Measurements from ENCODE around the gene ANKMY1. TPM values are rescaled to one million over a fixed set of nuclear protein-coding genes. Genes with fewer than 3 reads are reported as not detected.

Gene ANKMY1
- polyA plus RNA-seq, 1 experiment: 2.9 TPM

DNA sequence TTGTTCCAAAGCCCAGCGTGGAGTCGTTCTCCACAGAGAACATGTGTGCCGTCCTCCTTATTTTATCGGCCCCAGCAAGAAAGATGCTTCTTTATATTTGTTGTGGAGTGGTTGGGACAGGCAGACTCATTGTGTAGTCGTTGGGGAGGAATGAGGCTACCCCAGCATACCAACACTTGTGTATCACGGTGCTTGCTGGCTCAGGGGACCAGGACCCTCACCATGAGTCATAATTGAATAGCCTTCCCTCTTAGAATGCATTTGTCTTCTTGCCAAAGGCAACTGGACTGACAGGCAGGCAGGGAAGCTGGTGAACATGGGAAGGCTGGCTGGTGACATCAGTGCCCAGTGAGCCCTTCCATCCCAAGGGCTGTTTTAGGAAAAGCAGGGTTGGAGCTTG is 33.4 kb upstream of the ANKMY1 start:
- ChIA-PET POLR2A (no interaction called here), CTCF (no interaction called here)

DNA sequence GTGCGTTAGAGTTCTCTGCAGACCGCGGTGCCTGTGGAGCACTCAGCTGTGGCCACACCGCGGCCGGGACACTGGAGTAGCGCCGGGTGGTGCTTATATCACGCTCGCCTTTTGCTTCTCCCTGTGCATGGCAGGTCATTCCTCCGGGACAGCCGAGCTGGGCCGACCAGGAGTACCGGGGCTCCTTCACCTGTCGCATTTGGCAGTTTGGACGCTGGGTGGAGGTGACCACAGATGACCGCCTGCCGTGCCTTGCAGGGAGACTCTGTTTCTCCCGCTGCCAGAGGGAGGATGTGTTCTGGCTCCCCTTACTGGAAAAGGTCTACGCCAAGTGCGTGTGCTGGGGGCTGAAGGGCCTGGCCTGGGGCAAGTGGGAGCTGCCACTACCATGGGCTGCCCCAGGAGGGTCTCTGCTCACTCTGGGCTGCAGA is 32.9 kb upstream of the ANKMY1 start:
- Histone ChIP-seq H3K9me3 (ENCODE audit: control insufficient read depth, insufficient read depth, low read length) (no peaks in the 10 kb centered on the region; the same call in 1 of the 2 replicates), H3K4me3 (ENCODE audit: low read depth, low read length) (no peak overlapping the region), H3K27ac (ENCODE audit: low read depth, low read length) (no peak overlapping the region), H3K27me3 (ENCODE audit: control insufficient read depth, insufficient read depth, low read length) (no peaks in the 10 kb centered on the region)
- DNase-seq (ENCODE audit: low read depth, low spot score): no peak
- ChIA-PET CTCF (no interaction called here), POLR2A (no interaction called here)
- TF ChIP-seq, protein P1, sequence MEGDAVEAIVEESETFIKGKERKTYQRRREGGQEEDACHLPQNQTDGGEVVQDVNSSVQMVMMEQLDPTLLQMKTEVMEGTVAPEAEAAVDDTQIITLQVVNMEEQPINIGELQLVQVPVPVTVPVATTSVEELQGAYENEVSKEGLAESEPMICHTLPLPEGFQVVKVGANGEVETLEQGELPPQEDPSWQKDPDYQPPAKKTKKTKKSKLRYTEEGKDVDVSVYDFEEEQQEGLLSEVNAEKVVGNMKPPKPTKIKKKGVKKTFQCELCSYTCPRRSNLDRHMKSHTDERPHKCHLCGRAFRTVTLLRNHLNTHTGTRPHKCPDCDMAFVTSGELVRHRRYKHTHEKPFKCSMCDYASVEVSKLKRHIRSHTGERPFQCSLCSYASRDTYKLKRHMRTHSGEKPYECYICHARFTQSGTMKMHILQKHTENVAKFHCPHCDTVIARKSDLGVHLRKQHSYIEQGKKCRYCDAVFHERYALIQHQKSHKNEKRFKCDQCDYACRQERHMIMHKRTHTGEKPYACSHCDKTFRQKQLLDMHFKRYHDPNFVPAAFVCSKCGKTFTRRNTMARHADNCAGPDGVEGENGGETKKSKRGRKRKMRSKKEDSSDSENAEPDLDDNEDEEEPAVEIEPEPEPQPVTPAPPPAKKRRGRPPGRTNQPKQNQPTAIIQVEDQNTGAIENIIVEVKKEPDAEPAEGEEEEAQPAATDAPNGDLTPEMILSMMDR (IDR thresholded peaks at IDR 0.05; ENCODE audit: low read depth, low read length): no peak

More for the DNA sequence above, 33.4 kb upstream of the ANKMY1 start:
- TF ChIP-seq, protein P1 (IDR thresholded peaks at IDR 0.05; ENCODE audit: low read depth, low read length): no peak
- Histone ChIP-seq H3K9me3 (ENCODE audit: control insufficient read depth, insufficient read depth, low read length) (no peaks in the 10 kb centered on the region; the same call in 1 of the 2 replicates), H3K27ac (ENCODE audit: low read depth, low read length) (no peak overlapping the region), H3K4me3 (ENCODE audit: low read depth, low read length) (no peak overlapping the region), H3K27me3 (ENCODE audit: control insufficient read depth, insufficient read depth, low read length) (no peaks in the 10 kb centered on the region)
- no peak for DNase-seq (ENCODE audit: low read depth, low spot score)

DNA sequence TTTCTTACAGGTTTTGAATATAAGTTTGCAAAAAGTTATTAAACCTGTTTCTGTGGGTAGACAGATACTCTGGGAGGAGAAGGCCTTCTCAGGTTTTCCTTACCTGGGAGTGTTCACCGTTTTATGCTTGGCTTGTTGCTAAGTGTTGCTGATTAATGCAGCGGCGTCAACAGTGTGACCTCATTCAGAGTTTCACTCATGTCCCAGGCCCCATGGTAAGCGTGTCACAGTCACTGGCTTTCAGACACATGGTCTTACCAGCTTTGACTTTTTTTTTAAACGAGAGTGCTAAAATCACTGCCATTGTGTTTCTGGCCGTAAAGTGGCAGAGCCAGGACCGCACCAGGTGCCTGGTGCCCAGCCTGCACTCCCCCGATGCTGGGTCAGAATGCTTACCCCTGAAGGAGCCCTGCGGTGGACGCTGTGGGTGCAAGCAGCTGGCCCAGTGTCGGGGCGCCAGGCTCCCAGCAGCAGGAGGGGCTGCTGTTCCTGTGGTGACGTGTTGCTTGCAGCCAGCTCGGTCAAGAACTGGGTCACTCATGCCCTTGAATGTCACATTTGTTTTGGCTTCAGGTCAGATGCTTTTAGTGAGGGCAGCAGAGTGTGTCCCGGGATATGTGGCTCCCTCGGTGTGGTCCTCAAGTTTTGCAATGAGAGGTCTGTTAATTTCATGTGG is 32.2 kb upstream of the ANKMY1 start:
- CTCF ChIA-PET: no interaction called here
- POLR2A ChIA-PET: no interaction called here

DNA sequence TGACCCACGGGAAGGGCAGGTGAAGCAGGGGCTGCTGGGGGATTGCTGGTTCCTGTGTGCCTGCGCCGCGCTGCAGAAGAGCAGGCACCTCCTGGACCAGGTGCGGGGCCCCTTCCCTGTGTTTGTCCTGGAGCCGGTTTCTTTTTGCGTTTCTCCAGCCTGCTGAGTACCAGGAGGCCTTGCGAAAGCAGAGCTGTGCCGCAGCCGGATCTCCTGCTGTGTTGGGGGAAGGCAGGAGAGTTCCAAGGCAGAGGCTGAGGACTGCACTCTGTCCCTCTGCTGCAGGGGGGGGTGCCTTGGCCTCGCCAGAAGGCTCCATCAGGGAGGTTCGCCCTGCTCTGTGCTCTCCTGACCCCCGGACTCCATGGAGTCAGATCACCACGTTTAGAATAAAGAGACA is 31.6 kb upstream of the ANKMY1 start:
- TF ChIP-seq, protein P1 (IDR thresholded peaks at IDR 0.05; ENCODE audit: low read depth, low read length): no peak
- DNase-seq (ENCODE audit: low read depth, low spot score): no peak
- no peaks in the 10 kb centered on the region for H3K27me3 ChIP-seq (ENCODE audit: control insufficient read depth, insufficient read depth, low read length)
- no peaks in the 10 kb centered on the region; the same call in 1 of the 2 replicates for H3K9me3 ChIP-seq (ENCODE audit: control insufficient read depth, insufficient read depth, low read length)
- POLR2A ChIA-PET: no interaction called here
- CTCF ChIA-PET: interaction anchor here (1.4 kb wide), 1 partner anchor 23 kb away, joined by 5 read pairs; no protein-coding TSS in a partner anchor
- H3K4me3 ChIP-seq (ENCODE audit: low read depth, low read length): no peak overlapping the region
- no peak overlapping the region for H3K27ac ChIP-seq (ENCODE audit: low read depth, low read length)

More for the DNA sequence above, 32.2 kb upstream of the ANKMY1 start:
- Histone ChIP-seq H3K4me3 (ENCODE audit: low read depth, low read length) (no peak overlapping the region), H3K27ac (ENCODE audit: low read depth, low read length) (no peak overlapping the region), H3K27me3 (ENCODE audit: control insufficient read depth, insufficient read depth, low read length) (no peaks in the 10 kb centered on the region), H3K9me3 (ENCODE audit: control insufficient read depth, insufficient read depth, low read length) (no peaks in the 10 kb centered on the region; the same call in 1 of the 2 replicates)
- DNase-seq (ENCODE audit: low read depth, low spot score): no peak
- TF ChIP-seq, protein P1 (IDR thresholded peaks at IDR 0.05; ENCODE audit: low read depth, low read length): no peak

DNA sequence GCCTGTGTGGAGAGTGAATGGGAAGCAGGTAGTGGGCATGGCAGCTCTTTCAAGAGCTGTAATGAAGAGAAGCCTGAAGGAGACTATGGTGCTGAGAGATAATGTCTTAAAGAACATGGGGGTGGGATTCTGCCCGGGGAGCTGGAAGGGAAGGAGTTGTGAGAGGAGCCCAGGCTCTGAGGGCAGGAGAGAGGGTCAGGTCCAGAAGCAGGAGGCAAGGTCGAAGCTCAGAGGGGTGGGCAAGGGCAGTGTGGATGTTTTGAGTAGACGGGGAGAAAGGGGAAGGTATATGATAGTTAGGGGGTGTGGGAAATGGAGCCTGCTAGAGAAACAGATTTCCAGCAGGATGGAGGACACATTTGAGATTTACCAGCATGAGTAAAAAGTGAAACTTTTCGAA is 30.9 kb upstream of the ANKMY1 start:
- ChIA-PET CTCF (interaction anchor here (1.4 kb wide), 1 partner anchor 23 kb away, joined by 5 read pairs; no protein-coding TSS in a partner anchor), POLR2A (interaction anchor here (0.5 kb wide), 1 partner anchor 369 kb away, joined by 3 read pairs; no protein-coding TSS in a partner anchor)
- no peak overlapping the region for H3K4me3 ChIP-seq (ENCODE audit: low read depth, low read length)
- H3K27me3 ChIP-seq (ENCODE audit: control insufficient read depth, insufficient read depth, low read length): no peaks in the 10 kb centered on the region
- TF ChIP-seq, protein P1 (IDR thresholded peaks at IDR 0.05; ENCODE audit: low read depth, low read length): no peak
- DNase-seq (ENCODE audit: low read depth, low spot score): no peak
- H3K27ac ChIP-seq (ENCODE audit: low read depth, low read length): no peak overlapping the region
- H3K9me3 ChIP-seq (ENCODE audit: control insufficient read depth, insufficient read depth, low read length): no peaks in the 10 kb centered on the region; the same call in 1 of the 2 replicates

Measured in AG04450 (cell line).